CD4-positive, alpha-beta T cell treated with Interleukin-17A for 1 hour (primary cell): ENCODE data around the gene PKP4.

Source experiments
- DNase-seq: peaks from one replicate; pipeline ENCODE4 v3.0.0-alpha.2; 2020

PKP4 gene

GRCh38 chr2:158501301-158501700 is 44.5 kb downstream of the PKP4 start:
- DNase-seq: no peak

DNA sequence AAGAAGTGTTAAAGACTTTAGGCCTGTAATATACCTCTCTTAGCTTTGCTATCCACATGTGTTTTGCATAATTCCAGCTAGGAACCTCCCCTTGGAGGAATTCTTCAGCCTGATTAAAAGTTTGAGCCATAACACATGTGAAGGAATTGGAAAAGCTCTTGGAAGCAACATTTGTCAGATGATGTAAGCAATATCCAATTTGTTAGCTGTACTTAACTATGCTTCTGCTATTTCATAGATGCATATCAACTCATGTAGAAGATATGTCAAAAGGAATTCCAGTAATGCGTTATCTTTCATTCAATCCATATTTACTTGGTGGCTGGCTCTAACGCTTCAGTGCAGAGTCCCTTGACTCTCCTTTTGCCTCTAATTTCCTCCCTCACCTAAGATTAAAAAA is 46.2 kb downstream of the PKP4 start:
- no peak for DNase-seq

DNA sequence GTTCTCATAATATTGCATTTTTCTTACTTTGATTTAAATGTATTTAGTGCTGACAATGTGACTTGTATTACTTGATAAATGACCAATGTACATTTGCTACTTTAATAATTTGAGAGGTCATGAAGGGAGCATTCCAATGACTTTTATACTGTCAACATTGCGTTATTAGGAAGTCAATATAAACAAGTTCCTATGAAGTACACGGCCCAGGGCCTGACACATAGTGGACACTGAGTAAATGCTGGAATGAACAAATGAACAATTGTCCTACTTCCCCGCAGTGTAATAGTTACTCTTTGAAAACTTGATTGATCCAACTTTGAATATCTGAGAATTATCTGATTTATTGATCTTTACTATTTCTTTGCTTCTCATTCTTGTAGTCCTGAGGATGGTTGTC is 47.3 kb downstream of the PKP4 start:
- DNase-seq: no peak

GRCh38 chr2:158505448-158505934 is 48.7 kb downstream of the PKP4 start:
- no peak for DNase-seq

GRCh38 chr2:158507141-158507540 is 50.4 kb downstream of the PKP4 start:
- no peak for DNase-seq

DNA sequence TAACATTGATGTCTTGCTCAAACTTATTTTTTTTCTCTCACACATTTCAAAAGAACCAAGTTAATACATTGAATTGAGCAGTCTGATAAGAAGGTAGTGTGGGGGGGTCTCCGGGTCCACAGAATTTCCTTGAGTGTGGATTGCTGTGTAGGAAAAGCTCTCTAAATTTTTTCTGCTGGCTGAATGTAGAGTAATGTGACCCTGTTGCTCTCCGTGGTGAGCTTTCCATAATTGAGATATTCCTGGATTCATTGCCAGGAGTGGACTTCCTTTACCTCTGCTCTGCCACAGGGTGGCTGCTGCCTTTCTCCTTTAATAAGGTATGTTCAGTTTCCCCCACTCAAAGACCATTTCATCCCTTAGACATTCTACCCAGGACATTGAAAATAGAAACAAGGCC is 50.9 kb downstream of the PKP4 start:
- DNase-seq: no peak

- DNase-seq: no peak
These were observed 53.4 kb downstream of the PKP4 start for GRCh38 chr2:158509928-158510797.

GRCh38 chr2:158510887-158511286 is 54.1 kb downstream of the PKP4 start:
- DNase-seq: no peak

DNA sequence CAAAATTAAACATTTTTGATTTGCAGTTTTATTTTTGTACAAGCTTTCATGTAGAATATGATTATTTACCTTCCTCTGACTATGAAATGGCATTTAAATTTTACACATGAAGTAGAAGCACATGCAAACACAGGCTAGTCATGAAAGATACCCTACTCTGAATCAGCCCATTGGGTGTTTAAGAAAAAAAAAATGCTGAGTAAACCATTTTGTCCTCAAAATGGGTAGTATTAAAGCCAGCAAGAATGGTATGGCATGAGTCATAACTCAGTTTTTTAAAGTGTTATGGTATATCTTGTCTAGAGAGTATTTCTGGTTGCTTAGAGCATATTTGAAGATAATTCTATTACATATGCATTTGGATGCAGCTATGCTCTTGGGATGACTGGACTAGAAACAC is 55.0 kb downstream of the PKP4 start:
- DNase-seq: no peak

- DNase-seq: no peak
These were observed 55.6 kb downstream of the PKP4 start for GRCh38 chr2:158512323-158512722.

- no peak for DNase-seq
These were observed 57.1 kb downstream of the PKP4 start for GRCh38 chr2:158513841-158514240.

- DNase-seq: no peak
These were observed 61.3 kb downstream of the PKP4 start for GRCh38 chr2:158518084-158518483.

GRCh38 chr2:158519481-158519880 is 62.7 kb downstream of the PKP4 start:
- DNase-seq: no peak

DNA sequence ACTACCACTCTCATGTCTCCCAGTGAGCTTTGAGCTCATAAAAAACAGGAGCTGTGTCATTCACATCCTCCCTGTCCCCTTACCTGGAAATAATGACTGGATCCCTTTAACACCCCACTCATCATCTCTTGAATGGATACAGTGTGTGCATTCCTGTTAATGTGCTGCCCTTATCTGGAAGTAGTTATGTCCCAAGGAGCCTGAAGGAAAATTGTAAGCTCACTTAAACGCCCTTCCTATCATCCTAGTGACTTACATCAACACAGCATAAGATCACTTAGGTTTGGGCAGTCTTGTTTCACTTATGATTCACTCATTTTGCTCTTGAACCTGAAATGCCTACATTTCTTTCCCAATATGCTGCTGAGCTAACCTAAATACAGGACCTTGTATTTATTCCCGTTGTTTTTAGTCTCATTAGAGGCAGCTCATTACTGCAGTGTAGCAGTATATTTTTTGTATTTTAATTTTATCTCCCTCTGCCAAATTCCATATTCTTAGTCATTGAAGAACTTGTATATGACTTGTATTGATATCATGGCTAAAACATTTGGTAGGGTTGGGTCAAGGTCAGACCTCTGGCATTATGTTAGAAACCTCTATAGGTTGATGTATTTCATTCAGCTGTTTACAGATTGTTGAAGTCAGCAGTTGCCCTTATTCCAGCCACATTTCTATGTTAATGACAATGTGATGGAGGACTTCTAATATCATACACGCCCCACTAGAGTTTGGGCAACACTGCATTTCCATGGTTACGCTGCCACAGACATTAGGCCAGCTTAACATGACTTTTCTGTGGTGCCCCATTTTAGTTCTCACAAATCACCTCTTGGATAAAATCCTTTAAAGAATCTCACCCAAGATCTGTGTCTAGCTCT is 72.9 kb downstream of the PKP4 start:
- no peak for DNase-seq

- no peak for DNase-seq
These were observed 74.1 kb downstream of the PKP4 start for GRCh38 chr2:158530829-158531228.

GRCh38 chr2:158533009-158533408 is 76.3 kb downstream of the PKP4 start:
- DNase-seq: no peak

DNA sequence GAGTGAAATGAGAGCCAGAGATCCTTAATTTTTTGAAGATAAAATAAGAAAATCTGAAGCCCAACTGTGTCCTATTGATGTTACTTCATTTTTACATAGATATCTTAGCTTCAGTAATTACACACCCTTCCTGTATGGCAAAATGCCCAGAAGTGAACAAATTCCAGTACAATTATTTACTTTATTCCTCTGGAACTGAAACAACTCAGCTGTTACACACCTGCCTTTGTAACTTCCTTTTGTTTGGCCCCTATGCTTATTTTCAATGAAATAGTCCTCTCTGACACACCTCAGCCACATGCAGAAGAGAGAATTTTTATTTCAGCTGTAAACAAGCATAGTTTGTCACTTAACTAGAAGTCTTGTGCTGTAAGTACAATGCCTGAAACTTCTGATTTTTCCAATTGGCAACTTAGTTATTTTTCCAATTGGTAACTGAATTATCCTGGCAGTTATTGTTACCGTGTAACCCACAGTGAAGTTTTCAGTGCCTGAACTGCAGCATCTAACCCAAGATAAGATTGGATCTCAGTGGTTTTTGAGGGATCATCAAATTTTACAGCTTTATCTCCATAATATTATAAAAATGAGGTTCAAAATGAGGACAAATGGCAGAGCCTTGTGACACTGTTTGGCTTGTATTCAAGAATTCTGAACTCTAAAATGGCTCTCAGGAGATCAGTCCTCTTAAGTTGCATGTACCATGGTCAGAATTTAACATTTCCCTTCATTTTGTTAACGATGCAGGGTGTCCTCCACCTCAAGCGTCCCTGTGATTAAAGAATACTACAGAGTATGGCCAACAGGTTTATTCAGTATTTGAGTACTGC is 82.6 kb downstream of the PKP4 start:
- no peak for DNase-seq

- no peak for DNase-seq
These were observed 85.8 kb downstream of the PKP4 start for GRCh38 chr2:158542577-158542976.

- no peak for DNase-seq
These were observed 87.2 kb downstream of the PKP4 start for GRCh38 chr2:158543957-158544356.

GRCh38 chr2:158544998-158545397 is 88.2 kb downstream of the PKP4 start:
- no peak for DNase-seq

DNA sequence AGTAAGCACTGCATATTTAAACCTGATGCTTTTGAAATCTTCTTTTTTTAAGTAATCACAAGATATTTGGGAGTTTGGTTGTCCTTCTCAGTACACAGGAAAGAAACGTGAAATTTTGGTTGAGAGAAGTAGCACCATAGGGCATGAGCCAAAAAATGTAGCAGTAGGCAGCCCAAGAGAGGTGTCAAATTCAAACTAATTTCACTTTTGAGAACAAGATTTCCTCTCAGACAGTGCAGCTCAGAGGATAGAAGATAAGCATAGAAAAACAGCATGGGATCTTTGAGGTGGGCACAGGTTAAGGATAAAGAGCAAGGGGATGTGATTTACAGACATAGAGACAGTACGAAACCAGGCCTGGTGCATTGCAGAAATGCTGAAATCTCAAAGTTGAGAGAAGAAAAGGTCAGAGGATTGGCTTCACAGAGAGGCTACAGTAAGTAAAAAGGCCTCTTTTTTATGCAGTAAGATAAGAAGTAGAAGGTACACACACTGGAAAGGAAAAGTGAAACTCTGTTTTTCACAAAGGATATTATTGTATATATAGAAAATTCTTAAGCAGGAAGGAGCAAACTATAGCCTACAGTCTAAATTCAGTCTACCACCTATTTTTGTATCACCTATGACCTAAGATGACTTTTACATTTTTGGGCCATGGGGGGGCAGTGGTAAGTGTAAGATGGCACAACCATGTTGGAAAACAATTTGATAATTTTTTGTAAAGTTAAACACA is 89.8 kb downstream of the PKP4 start:
- no peak for DNase-seq

DNA sequence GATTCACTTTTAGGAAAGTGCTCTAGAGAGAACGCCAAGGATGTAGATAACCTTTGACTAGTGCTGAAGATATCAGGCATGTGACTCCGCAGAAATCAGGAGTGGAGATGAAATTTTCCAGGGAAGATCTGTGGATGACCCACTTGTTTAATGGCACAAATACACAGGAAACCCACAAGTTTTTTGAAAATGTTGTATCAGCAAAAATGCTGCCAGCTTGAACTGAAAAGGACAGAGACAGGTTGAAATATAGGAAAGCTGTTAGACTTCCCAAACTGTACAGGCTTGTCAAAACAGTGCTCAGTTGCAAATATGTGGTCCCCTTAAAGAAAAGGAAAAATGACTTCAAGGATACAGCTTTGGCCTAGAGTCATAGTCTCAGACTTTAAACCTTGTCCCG is 96.5 kb downstream of the PKP4 start:
- DNase-seq: no peak
